GM19468 (cell line): Measurements from ENCODE around the gene SFN.

ENCODE experiments used
- ATAC-seq: cut with Tn5 transposase; IDR thresholded peaks from one replicate; pipeline ENCODE4 v1.9.1; 2021; ENCODE audit warnings: mild to moderate bottlenecking, moderate library complexity, moderate number of reproducible peaks; ENCODE audit not compliant: unreplicated experiment; ENCODE audit errors: extremely low read depth

Gene SFN

DNA sequence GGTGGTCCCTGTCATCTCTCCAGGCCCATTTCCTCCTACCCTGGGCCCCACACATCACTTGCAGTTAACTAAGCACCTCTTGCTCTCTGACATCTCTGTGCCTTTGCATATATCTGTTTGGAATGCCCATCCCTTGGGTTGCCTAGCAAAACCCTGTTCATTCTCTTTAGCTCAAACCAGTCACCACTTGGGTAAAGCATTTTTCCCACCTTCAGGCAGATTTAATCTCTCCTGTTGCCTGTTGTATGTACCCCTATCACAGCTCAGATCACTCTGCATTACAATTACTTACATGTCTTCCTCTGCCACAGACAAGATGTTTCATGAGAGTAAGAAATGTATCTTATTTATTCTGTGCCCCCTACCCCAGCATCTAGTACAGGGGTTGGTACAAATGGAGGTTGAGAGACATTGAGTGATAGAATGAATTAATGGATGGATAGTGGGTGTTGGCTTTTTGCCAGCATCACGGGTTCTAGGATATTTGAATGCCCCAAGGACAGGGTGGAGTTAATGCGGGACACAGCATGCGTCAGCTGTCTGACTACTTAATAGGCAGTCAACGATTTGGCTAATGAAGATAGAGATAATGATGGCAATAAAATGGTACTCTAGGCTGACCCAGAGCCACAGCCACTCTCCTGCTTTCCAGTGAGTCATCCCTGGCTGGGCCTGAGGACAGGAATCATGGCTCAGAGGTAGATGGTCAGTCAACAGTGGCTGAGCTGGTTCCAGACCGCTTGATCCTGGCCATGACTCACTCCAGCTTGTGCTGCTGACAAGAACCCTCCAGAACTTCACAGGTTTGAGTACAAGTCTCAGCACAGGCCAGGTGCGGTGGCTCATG, 44.3 kb downstream of the SFN start:
- ATAC-seq, result no peak

DNA sequence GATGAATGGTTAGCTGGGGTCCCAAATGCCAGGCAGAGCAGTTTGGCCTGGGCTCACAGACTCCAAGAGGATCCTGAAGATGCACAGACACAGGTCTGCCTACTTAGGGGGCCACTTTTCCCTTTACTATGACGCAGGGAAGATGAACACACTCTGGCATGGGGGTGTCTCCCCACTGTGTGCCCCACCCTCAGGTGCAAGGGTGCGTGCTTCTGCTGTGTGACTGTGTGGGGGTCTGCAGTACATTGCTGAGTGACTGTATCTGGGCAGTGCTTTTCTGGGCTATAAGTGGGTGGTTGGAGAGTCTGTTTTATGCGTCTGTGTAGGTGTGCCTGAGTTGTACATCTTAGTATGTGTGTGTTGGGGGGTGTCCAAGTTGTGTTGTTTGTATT, 47.0 kb downstream of the SFN start:
- ATAC-seq, result no peak

DNA sequence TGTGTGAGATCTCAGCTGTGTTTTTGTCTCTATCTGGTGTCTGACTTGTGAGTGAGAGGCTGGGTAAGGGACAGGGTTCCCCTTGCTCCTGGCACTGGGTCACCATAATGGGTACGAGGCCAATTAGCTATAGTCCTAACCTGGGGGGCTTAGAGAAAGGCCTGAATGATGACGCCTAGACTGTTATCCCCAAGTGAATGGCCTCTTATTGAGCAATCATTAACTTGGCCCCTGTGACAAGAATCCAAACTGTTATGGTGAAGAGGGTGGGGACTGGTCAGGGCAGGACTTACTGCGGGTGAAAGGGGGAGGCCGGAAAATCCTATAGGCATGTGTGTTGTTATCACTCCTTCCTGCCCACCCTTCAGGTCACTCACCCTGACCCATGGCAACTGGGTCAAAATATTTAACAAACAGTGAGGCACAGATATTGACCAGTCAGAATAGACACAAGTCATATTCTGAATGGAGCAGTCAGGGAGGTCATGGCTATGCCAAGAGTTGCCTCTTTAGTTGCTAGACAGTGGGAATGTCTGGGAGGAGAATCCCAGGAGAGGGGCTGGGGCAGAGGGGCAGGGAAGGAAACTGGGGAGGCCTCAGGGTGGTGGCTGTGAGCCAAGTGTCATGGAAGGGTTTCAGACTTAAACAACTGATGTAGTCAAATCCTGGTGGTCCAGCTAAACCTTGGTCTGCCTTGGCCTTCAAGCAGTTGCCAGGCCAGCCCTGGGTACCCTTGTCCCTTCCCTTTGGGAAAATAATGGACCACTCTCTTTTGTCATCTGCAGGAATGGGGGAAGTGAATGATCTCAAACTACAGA, 47.6 kb downstream of the SFN start:
- no peak for ATAC-seq

DNA sequence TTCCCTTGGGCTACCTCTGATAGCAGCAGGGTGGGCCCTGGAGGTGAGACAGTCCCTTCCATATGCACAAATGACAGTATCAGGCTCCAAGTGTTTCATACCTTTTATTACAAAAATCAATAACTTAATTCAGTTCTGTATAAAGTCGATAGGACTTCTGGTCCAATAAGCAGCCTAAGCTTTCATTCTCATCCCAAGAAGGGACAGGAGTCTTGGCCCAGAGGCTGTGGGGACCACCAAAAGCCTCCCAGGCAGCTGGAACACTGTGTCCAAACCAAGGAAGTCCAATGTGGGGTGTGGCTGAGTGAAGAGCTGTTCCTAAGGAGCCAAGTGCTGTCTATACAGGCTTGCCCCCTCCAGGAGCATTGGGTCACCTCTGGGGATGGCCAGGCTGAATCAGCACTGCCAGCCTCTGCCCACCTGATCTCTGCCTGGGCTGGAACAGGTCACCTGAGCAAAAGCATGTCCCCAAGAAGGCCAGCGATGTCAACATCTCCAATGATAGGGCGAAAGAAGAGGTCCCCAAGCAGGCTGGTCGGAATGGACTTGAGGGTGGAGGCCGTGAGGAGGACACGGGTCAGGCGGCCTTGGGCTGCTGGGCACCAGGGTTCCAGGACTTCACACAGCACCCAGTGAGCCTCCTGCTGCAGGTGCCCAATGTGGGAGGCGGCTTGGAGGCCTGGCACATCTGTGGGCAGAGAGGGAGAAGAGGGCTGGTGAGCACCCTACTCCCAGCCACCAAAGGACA, 48.6 kb downstream of the SFN start:
- ATAC-seq, result no peak

DNA sequence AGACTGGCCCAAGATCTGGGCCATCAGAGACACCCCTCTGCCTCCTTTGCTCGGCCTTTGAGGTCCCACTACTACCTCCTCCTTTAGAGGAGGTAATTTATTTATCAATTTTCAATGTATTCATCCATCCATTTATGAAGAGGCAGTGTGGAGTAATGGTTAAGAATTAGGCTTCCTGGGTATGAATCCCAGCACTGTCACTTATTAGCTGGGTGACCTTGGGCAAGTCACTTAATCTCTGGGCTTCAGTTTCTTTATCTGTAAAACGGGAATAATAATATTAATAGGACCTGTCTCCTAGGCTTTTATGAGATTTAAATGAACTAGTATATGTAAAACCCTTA, 49.2 kb downstream of the SFN start:
- ATAC-seq, result no peak

DNA sequence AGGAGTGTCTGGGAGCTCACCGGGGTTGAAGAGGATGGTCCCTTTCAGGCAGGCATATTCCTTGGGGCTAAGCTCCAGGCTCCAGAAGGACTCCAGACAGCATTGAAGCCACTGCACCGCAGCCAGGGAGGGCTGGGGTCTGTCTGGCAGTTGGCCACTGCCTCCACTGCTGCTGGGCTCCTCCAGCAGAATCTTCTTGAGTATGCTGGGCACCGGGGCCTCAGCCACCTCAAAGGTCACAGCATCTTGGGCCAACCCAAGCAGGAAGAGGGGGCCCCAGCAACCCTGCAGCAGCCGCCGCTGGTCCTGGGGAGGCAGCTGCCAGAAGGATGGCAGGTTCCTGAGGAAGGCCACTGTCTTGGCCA, 50.4 kb downstream of the SFN start:
- ATAC-seq, result no peak
